CD4-positive, alpha-beta T cell treated with Interleukin-4 for 1 hour (primary cell): ENCODE data around the gene C8B.

ENCODE experiments used
- DNase-seq, 2 donors: peaks; one replicate each; pipeline ENCODE4 v3.0.0-alpha.2; 2020 to 2022

Gene C8B

DNA sequence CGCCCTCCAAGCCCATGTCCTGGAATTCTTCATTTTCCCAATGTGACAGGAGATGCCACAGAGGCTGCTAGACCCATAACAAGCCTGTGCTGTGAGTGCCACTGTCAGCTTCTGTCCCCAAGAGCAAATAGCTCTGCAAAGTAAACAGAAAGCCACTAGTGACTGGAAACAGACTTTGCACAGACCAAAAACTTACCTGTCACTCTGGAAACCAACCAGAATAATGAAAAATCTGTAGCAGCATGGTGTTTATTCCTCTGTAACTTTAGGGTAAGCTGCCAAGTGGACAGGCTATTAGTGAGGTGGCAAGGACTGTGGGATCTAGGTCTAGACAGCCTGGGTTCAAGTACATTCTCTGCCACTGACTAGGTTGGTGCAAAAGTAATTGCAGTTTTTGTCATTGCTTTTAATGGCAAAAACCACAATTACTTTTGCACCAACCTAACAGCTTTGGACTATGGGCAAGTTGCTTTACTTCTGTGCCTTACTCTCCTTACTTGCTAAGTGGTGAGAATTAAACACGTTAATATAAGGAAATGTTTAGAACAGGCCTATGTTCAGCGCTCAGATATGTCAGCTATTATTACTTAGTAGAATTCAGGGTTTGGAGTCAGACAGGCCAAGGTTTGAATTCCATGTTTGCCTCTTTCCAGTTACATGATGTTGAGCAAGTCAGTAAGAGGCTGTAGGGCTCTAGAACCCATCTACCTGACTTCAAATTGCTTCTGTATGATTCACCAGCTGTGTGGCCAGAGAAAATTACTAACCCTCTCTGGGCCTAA, at the start of gene C8B:
Gene C8B (minus strand): TSS at position 100 of the 782 bp plus-strand sequence. CDS start 67 bp downstream, at position 33.
- DNase-seq, result no peak

- DNase-seq, result no peak
Observed at GRCh38 chr1:57015071-57015470, 49.3 kb upstream of the C8B start.

GRCh38 chr1:57013522-57013921, 47.7 kb upstream of the C8B start:
- DNase-seq, result no peak

DNA sequence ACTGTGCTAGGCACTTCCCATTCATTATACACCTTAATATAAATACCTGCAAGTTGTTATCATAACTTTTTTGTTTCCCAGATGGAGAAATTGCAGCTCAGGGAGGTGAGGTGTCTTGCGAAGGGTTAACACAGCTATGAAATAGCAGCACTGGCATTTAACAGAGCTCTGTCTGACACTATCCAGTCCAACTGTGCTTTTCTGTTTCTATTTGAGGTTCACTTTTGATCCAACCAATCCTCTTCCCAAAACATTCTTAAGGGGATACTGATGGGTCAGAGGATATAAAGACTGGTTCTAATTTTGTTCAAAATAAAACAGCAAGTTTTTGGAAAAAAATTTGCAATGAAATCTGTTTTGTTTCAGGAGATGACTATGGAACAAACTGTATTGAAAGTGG, 46.5 kb upstream of the C8B start:
- no peak for DNase-seq

DNA sequence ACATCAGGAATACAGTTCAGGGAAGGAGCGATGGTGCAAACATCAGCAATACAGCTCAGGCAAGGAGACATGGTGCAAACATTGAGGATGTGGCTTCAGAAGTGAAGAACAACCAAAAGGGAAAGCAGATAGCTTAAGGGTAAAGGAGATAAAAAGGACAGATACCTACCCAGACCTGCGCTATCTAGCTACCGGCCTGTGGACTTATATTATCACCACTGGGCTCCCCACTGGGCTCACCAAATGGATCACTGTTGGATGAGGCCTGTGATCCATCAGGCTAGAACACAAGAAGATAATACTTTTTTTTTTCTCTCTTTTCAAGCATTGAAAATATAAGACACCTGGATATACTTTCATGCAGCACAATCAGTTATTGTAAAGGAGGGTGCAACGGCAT, 44.7 kb upstream of the C8B start:
- no peak for DNase-seq

DNA sequence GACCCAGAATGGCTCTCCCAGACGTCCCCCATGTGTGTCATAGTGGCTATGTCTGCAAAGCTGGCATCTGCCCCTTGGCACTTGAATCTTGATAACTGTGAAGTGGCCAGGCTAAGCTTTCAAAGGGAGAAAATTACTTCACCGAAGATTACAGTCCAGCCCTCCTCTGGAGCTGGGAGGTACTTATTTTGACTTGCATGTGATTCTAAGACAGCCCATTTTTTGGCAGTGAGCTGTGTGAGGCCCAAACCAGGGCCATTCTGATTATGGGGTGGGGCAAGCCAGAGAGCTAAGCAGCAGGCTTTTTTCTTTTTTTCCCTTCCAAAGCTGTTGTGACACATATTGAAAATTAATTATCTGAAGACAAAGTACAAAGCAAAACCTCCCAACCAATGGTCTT, 42.1 kb upstream of the C8B start:
- no peak for DNase-seq

DNA sequence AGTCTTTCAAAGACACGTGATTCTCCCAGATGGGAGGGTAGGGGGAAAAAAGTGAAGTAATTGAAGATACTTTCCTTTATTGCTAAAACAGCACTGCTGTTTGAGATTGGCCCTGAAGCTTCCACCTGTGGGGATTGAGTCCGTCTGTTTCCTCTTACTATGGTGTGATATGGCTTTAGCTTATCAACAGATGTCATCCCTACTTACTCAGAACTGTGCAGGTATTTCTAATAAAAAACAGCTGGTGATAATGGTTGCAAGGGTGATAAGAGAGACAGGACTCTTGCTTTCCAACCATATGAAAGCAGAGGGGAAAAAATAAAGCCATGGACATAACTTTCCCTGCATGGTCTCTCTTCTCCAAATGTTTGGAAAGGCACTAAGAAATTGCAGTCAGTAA, 41.7 kb upstream of the C8B start:
- no peak for DNase-seq

GRCh38 chr1:57003398-57004139, 37.8 kb upstream of the C8B start:
- no peak for DNase-seq

DNA sequence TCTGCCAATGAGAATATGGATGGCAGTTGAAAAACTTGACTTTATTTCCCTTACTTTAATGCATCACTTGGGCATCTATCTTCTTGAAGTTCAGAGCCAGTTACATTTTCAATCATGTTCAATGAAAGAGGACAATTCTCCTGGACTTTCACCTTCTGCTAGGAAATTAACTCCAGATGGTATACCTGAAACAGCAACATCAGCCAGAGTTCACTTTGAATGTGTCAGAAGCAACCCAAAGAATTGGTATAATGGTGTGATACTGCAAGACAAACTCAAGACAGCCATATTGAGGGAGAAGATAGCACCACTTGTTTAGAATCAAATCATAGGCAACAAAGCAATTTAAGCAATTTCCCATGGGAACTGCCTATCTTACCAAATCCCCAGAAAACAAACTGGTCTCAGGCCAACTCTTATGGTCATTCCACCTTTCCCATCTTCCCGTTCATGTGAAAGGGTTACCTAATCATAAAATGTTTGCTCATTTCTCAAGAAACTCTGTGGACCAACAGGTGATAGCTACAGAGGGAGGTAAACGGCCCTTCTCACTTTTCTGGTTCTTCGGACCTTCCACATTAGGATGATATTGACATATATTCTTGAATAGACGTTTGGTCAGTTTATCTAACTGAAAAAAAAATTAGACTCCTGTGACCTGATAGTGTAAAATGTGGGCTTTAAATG, 29.7 kb upstream of the C8B start:
- DNase-seq, result no peak

- no peak for DNase-seq
Observed at GRCh38 chr1:56993475-56993874, 27.7 kb upstream of the C8B start.

DNA sequence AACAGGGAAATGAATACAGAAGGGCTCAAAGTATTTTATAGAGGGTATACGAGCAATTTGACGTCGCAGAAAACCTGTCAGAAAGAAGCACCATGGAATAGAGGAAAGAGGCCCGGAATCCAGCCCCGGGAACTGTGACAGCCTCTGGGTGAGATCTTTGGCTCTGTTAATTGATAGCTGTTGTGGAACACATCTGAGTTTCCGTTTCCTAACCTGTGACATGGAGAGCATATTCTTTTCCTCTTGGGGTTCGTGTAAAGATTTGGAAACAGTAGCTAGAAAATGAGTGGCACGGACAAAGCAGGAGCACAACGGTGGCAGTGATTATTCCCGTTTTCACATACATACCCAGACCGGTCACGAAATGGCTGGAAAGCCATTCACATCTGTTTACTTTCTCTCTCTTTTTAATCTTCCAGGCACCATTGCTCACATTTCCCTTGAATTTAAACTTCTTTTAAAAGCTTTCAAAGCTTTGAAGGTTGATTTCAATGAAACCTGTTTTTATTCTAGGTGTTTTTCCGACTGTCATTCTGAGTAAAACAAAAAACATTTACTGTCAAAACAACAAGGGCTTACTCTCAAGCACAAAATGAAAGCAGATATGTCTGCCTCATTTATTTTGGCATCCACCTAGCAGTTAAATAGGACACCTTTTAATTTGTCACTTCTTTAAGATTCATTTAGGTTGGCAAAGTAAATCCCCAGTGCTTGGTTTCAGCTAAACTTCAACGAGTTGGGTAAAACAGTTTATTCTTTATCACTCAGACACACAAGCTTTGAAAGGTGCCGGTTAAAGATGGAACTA, 26.7 kb upstream of the C8B start:
- DNase-seq, result no peak

- DNase-seq, result no peak
Observed at GRCh38 chr1:56991576-56991975, 25.8 kb upstream of the C8B start.

- no peak for DNase-seq
Observed at GRCh38 chr1:56986397-56986796, 20.6 kb upstream of the C8B start.

DNA sequence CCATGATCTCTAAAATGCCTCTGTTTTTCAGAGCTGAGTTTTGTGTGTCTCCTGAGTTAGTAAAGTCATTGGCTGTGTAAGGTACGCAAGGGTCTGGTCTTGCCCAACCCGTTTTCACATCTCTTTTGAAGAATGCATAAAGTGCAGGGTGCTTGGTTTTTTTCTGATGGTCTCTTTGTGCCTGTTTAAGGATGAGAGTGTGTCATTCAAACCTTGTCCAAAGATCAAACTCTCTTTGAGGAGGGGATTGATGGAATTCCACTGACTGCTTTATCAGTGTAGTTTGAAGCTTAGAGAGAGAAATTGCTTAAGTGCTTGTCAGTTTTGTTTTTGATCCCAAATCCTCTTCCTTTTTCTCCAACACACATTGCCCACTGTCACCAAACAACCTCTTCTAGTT, 20.0 kb upstream of the C8B start:
- no peak for DNase-seq

GRCh38 chr1:56983484-56983883, 17.7 kb upstream of the C8B start:
- DNase-seq, result no peak

GRCh38 chr1:56979986-56980755, 14.4 kb upstream of the C8B start:
- no peak for DNase-seq

DNA sequence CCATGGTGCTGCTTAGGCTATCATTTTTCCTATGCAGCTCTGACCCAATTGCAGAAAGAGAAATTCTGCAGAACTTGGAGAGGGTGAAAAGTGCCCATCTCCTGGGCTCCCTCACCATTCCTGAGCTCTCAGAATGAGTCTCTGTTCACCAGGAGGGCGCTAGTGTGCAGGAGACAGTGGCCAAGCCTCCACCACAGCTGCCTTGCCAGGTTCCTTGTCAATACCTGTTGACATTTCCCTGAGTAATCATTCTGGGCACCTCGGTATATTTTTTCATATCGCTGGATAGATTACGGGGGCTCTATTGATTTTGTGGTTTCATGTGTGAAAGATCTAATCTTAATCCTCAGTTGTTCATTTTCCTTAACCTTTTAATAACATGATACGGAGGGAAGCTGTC, 13.0 kb upstream of the C8B start:
- DNase-seq, result no peak

DNA sequence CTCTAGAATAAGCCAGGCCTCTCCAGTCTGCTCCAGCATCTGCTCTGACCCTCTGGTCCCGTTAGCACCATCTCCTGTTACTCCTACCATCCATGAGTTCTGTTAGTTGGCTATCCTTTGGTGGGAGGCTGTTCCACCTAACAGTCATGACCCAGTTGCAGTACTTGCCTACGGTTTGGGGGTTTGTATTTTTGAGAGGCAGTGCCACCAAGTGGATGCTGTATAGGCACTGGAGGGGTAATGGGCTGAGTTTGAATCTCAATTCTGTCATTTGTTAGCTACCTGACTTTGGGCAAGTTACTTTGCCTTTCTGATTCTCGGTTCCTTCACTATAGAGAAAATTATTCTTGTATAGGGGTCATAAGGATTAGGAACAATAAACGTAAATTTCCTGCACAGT, 12.1 kb upstream of the C8B start:
- DNase-seq, result no peak

GRCh38 chr1:56975446-56975845, 9.6 kb upstream of the C8B start:
- no peak for DNase-seq

- DNase-seq, result no peak
Observed at GRCh38 chr1:56973923-56974742, 8.3 kb upstream of the C8B start.

DNA sequence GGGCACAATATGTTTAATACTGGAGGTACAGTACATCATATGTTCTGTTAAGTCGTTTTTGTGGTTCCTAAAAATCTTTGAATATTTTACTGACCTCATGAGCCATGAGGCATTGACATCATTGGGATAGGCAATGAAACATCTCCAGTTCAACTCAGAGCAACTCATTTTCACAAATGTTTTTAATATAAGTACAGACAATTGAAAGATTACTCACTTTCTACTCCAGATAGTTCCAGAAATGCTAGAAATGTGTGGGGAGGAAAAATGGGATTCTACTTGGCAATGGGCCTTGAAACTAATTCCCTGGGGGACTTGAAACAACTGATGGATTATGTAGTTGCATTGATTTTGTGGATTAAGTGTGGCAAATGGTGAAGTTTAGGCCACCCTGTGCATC, 7.2 kb upstream of the C8B start:
- DNase-seq, result no peak
